ENCODE results near the gene MAP7. TPM values are rescaled to one million over a fixed set of nuclear protein-coding genes. Genes with fewer than 3 reads are reported as not detected.

MAP7 gene
- total RNA-seq, 4 donors from 2014 or later = 0.84 to 1.5 (median 1.4) TPM

GRCh38 chr6:136547336-136547735 is 2.9 kb downstream of the MAP7 start:
- H3K9me3 ChIP-seq = no peaks in the 10 kb centered on the region
- peaks cover 0 to 17% (median 10%) of the 10 kb centered on the region in 4 donors for H3K4me1 ChIP-seq
- peaks cover 0 to 59% of the 10 kb centered on the region in 2 donors for H3K27me3 ChIP-seq
- TF ChIP-seq POLR2A (IDR thresholded peaks at IDR 0.05) = no peak
- no peak for TF ChIP-seq EP300 (IDR thresholded peaks at IDR 0.05)
- TF ChIP-seq CTCF (IDR thresholded peaks at IDR 0.05) = peak in 3 of 5 experiments; percentile 10 to 33 (median 11)
- DNase-seq (ENCODE audit: low spot score in 2 of 2) = no peak
- WGBS, 2 donors = 34 to 43% methylated on average over 4 of the region's 4 CpGs
- no peaks in the 10 kb centered on the region for H3K36me3 ChIP-seq
- no peak overlapping the region for H3K4me3 ChIP-seq
- no peak overlapping the region for H3K27ac ChIP-seq

GRCh38 chr6:136546331-136546730 is 3.9 kb downstream of the MAP7 start:
- no peak overlapping the region for H3K27ac ChIP-seq
- WGBS, 2 donors = 84 to 88% methylated on average over 1 of the region's 1 CpG
- peaks cover 0 to 17% (median 10%) of the 10 kb centered on the region in 4 donors for H3K4me1 ChIP-seq
- H3K36me3 ChIP-seq = no peaks in the 10 kb centered on the region
- no peaks in the 10 kb centered on the region for H3K9me3 ChIP-seq
- H3K4me3 ChIP-seq = no peak overlapping the region
- peaks cover 0 to 50% of the 10 kb centered on the region in 2 donors for H3K27me3 ChIP-seq
- DNase-seq (ENCODE audit: low spot score in 2 of 2) = no peak
- TF ChIP-seq POLR2A (IDR thresholded peaks at IDR 0.05) = no peak
- no peak for TF ChIP-seq EP300 (IDR thresholded peaks at IDR 0.05)
- TF ChIP-seq CTCF (IDR thresholded peaks at IDR 0.05) = no peak

GRCh38 chr6:136544326-136544725 is 5.9 kb downstream of the MAP7 start:
- TF ChIP-seq EP300 (IDR thresholded peaks at IDR 0.05) (no peak), POLR2A (IDR thresholded peaks at IDR 0.05) (no peak), CTCF (IDR thresholded peaks at IDR 0.05) (no peak)

GRCh38 chr6:136541395-136541794 is 8.8 kb downstream of the MAP7 start:
- Histone ChIP-seq H3K36me3 (no peaks in the 10 kb centered on the region), H3K27me3 (peaks cover 0 to 18% of the 10 kb centered on the region in 2 donors), H3K27ac (no peak overlapping the region), H3K9me3 (no peaks in the 10 kb centered on the region), H3K4me1 (no peaks in the 10 kb centered on the region), H3K4me3 (no peak overlapping the region)
- no peak for TF ChIP-seq CTCF (IDR thresholded peaks at IDR 0.05)
- WGBS, 2 donors = 94 to 98% methylated on average over 2 of the region's 2 CpGs
- no peak for DNase-seq (ENCODE audit: low spot score in 2 of 2)

More at GRCh38 chr6:136544326-136544725, 5.9 kb downstream of the MAP7 start:
- WGBS, 2 donors = 25 to 38% methylated on average over 1 of the region's 1 CpG
- Histone ChIP-seq H3K36me3 (no peaks in the 10 kb centered on the region), H3K9me3 (no peaks in the 10 kb centered on the region), H3K27me3 (peaks cover 0 to 33% of the 10 kb centered on the region in 2 donors), H3K4me1 (peaks cover 0 to 5% (median 2%) of the 10 kb centered on the region in 4 donors), H3K4me3 (no peak overlapping the region), H3K27ac (no peak overlapping the region)
- DNase-seq (ENCODE audit: low spot score in 2 of 2) = no peak

GRCh38 chr6:136539967-136540652 is 10.1 kb downstream of the MAP7 start:
- DNase-seq (ENCODE audit: low spot score in 2 of 2) = no peak
- no peak for TF ChIP-seq EP300 (IDR thresholded peaks at IDR 0.05)
- no peak for TF ChIP-seq POLR2A (IDR thresholded peaks at IDR 0.05)
- no peak for TF ChIP-seq CTCF (IDR thresholded peaks at IDR 0.05)
- Histone ChIP-seq H3K36me3 (no peaks in the 10 kb centered on the region), H3K4me1 (no peaks in the 10 kb centered on the region), H3K27me3 (peaks cover 0 to 15% of the 10 kb centered on the region in 2 donors), H3K4me3 (no peak overlapping the region), H3K9me3 (no peaks in the 10 kb centered on the region), H3K27ac (no peak overlapping the region)
- 48 to 54% methylated on average over 6 of the region's 6 CpGs for WGBS, 2 donors
